Measurements from ENCODE around the gene MCF2L2.

- TF ChIP-seq CHD2 (IDR thresholded peaks at IDR 0.05; ENCODE audit: low read length, partially characterized antibody), result no peak
- TF ChIP-seq HDAC2 (IDR thresholded peaks at IDR 0.05), result no peak
- no peak for TF ChIP-seq CTCF (IDR thresholded peaks at IDR 0.05)
- TF ChIP-seq POLR2A (IDR thresholded peaks at IDR 0.05; ENCODE audit: low read length), result no peak
- no peak for TF ChIP-seq HOXA7 (CRISPR knock-in tag; IDR thresholded peaks at IDR 0.05)
- TF ChIP-seq, protein P1, sequence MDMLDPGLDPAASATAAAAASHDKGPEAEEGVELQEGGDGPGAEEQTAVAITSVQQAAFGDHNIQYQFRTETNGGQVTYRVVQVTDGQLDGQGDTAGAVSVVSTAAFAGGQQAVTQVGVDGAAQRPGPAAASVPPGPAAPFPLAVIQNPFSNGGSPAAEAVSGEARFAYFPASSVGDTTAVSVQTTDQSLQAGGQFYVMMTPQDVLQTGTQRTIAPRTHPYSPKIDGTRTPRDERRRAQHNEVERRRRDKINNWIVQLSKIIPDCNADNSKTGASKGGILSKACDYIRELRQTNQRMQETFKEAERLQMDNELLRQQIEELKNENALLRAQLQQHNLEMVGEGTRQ (IDR thresholded peaks at IDR 0.05), result no peak
- TF ChIP-seq MAFK (IDR thresholded peaks at IDR 0.05; ENCODE audit: partially characterized antibody), result no peak
- TF ChIP-seq FOSL2 (IDR thresholded peaks at IDR 0.05), result no peak
- no peak for TF ChIP-seq FOSL2 (CRISPR knock-in tag; IDR thresholded peaks at IDR 0.05)
- TF ChIP-seq KDM5A (IDR thresholded peaks at IDR 0.05), result no peak
- no peak for TF ChIP-seq ESRRA (IDR thresholded peaks at IDR 0.05; ENCODE audit: borderline replicate concordance, low read length)
- TF ChIP-seq EP300 (IDR thresholded peaks at IDR 0.05), result no peak
- no peak for TF ChIP-seq SMC3 (IDR thresholded peaks at IDR 0.05)
Observed at GRCh38 chr3:183342824-183343223, 85.6 kb downstream of the MCF2L2 start.
